22Rv1 (cell line): ENCODE data around the gene BHLHE23.

Source experiments
- CTCF ChIP-seq: fragments of 450-650 bp; IDR thresholded peaks from 2 replicates; pipeline ENCODE4 v1.5.1; 2017; ENCODE audit warnings: mild to moderate bottlenecking
- ZFX ChIP-seq: fragments of 450-650 bp; IDR thresholded peaks from 2 replicates; pipeline ENCODE4 v1.6.1; 2017; ENCODE audit warnings: antibody characterized with exemption, borderline replicate concordance

- TF ChIP-seq CTCF: no peak
- TF ChIP-seq ZFX: no peak
Measured at GRCh38 chr20:63000958-63001357, 5.8 kb downstream of the BHLHE23 start.
